HG03097 (cell line): ENCODE results near the gene ABCC1.
"Not testable (repeated sequence)": the region's sequence is repeated elsewhere in the genome, so short reads cannot be mapped to it uniquely, and the experiment has no call there.

ENCODE experiments used
- ATAC-seq: cut with Tn5 transposase; IDR thresholded peaks from one replicate; pipeline ENCODE4 v1.9.1; 2021; ENCODE audit not compliant: unreplicated experiment, low FRiP score

ABCC1 gene

DNA sequence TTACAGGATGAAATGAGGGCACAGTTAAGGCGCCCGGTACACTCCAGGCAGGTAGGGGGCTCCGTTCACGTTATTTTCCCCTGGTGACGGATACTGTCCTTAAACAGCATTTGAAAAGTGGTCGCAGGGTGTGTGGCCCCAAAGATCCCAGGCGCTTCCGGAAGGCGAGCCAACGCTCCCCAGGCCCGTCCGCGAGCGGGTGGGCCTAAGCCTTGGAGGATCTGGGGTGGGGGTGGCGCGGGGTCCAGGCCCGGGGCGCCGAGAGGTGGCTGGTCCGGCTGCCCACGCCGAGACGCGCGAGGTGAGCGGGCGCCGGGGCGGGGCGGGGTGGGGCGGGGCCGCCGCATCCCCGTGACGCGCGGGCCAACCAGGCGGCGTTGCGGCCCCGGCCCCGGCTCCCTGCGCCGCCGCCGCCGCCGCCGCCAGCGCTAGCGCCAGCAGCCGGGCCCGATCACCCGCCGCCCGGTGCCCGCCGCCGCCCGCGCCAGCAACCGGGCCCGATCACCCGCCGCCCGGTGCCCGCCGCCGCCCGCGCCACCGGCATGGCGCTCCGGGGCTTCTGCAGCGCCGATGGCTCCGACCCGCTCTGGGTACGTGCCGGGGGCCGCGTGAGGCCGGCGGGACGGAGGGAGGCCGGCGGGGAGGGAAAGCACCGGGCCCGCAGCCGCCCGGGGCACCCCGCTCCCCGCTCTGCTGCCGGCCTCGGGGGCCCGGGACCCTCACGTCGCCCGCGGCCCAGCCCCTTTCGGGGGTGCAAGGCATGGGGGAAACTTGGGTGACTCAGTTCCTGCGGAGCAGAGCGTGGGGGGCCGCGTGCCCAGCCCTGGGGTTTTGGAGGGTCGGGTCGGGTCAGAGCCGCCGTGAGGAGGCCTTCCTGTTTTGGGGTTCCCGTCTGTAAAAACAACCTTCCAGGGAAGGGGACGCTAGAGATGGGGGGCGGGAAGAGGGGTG is at the start of gene ABCC1:
TSS of gene ABCC1 (plus strand) at position 407 of the 951 bp plus-strand sequence. CDS start at position 543, 136 bp downstream.
- ATAC-seq = peak; percentile 46

DNA sequence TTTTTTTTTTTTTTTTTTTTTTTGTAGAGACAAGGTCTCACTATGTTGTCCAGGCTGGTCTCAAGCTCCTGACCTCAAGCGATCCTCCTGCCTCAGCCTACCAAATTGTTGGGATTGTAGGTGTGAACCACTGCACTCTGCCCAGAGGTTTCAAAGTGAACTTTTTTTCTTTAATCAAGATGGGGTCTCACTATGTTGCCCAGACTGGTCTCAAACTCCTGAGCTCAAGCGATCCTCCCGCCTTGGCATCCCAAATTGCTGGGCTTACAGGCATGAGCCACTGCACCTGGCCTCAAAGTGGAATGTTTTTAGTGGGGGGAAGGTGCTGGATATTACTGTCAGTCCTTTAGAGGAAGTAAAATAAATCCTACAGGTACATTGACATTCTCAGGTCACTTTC is 49.1 kb upstream of the ABCC1 start:
- ATAC-seq = no peak

DNA sequence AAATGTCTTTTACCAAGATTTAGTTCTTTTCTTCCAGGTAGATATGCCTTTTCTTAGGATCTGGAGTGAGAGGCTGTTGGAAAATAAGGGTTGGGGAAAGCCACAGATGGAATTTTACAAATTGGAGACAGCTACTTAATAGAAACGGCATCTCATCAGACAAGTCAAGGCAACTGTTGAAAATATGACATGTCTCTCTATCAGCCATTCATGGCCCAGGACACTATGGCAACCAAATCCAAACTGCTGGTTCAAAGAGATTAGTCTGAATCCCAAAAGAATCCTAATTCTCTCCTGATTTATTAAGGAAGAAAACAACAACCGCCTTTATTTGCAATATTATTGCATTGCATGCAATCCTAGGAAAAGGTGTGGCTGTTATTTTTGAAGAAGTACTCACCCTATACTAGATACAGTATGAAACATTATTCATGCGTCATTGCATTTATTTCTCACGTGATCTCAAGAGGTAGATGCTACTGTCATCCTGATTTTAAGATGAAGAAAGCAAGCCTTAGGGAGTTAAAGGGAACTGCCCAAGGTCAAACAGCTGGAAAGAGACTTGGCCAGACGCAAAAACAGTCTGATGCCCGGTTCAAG is 48.4 kb upstream of the ABCC1 start:
- ATAC-seq = no peak

DNA sequence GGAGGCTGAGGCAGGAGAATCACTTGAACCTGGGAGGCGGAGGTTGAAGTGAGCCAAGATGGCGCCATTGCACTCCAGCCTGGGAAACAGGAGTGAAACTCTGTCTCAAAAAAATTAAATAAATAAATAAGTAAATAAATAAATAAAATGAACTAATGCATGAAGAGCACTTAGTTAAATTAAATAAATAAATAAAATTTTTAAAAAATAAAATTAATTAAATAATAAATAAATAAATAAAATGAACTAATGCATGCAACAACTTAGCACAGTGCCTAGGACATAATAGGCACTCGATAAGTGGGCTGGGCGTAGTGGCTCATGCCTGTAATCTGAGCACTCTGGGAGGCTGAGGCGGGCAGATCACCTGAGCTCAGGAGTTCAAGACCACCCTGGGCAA is 45.5 kb upstream of the ABCC1 start:
- ATAC-seq = no peak

DNA sequence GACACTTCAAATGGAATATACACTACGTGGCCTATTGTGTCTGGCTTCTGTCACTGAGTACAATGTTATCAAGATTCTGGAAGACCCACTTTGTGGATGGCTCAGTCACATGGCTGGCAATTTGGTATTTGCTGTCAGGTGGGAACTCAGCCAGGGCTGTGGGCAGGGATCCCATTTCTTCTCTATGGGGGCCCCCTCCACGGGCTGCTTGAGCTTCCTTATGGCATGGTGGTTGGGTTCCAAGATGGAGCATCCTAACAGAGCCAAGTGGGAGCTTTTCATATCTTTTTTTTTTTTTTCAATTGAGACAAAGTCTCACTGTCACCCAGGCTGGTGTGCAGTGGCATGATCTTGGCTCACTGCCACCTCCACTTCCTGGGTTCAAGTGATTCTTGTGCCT is 43.0 kb upstream of the ABCC1 start:
- no peak for ATAC-seq

DNA sequence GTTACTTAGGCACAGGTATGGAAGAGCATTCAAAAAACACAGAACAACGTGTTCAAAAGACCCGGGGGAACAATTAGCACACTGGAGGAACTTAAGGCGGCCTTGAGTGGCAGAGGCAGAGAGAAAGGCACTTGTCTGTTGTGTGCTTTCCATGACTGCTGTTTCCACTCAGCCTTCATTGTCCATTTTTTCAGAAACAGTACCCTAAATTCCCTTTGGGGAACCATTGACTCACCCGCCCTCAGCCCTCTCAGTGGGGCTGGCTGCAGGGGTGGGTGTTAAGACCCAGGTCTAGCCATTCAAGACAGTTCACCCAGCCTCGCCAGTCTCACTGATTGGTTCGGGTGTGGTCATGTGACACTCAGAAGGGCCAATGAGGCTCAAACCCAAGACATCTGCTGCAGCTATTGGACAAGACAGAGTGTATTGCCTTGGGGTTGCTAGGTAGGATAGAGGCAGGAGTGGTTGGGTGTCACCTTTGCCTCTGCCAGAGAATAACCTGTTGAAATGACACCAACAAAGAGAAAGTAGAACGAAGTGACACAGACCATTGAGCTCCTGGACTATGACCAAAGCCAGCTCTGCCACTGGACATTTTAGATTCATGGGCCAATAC is 41.4 kb upstream of the ABCC1 start:
- ATAC-seq = peak; percentile 78

GRCh38 chr16:15911198-15911597 is 38.2 kb upstream of the ABCC1 start:
- no peak for ATAC-seq

- no peak for ATAC-seq
Measured at GRCh38 chr16:15913046-15913698, 36.2 kb upstream of the ABCC1 start.

- no peak for ATAC-seq
Measured at GRCh38 chr16:15915555-15916081, 33.8 kb upstream of the ABCC1 start.

DNA sequence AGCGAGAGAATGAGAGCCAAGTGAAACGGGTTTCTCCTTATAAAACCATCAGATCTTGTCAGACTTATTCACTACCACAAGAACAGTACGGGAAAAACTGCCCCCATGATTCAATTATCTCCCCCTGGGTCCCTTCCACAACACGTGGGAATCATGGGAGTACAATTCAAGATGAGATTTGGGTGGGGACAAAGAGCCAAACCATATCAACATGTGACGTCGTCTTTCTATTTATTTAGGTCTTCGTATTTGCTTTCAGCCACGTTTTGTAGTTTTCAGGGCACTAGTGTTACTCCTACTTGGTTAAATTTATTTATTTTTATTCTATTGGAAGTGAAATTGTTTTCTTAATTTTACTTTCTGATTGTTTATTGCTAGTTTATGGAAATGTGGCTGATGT is 33.1 kb upstream of the ABCC1 start:
- ATAC-seq = no peak

- ATAC-seq = not testable (repeated sequence)
Measured at GRCh38 chr16:15918314-15918713, 31.1 kb upstream of the ABCC1 start.

DNA sequence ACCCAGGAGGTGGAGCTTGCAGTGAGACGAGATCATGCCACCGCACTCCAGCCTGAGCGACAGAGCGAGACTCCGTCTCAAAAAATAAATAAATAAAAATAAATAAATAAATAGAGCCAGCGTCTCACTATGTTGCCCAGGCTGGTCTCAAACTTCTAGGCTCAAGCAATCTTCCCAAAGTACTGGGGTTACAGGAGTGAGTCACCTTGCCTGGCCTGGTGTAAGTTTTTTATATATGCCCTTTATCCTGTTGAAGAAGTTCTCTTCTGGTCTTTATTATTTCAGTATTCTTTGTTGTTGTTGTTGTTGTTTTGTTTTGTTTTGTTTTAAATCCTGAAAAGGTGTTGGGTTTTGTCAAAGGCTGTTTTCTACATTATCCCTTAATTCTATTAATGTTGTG is 30.1 kb upstream of the ABCC1 start:
- ATAC-seq = no peak

- ATAC-seq = no peak
Measured at GRCh38 chr16:15924996-15925395, 24.4 kb upstream of the ABCC1 start.

DNA sequence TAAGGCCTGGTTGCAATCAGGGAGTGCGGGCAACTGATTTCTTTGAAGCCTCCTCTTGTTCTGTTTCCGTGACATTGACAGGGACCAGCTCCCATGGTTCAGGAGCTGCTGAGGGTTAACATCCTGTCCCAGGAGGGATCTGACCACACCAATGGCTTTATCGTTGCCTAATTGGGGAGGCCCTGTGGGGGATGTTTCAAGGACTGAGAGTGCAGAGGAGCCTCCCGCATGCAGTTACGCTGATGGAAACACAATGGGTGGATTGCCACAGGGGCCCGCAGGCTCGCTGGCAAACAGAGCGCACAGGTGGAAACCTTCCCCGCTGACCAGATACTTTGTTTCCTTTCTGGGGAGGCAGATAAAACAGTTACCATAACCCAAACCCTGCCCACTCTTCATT is 23.8 kb upstream of the ABCC1 start:
- no peak for ATAC-seq

DNA sequence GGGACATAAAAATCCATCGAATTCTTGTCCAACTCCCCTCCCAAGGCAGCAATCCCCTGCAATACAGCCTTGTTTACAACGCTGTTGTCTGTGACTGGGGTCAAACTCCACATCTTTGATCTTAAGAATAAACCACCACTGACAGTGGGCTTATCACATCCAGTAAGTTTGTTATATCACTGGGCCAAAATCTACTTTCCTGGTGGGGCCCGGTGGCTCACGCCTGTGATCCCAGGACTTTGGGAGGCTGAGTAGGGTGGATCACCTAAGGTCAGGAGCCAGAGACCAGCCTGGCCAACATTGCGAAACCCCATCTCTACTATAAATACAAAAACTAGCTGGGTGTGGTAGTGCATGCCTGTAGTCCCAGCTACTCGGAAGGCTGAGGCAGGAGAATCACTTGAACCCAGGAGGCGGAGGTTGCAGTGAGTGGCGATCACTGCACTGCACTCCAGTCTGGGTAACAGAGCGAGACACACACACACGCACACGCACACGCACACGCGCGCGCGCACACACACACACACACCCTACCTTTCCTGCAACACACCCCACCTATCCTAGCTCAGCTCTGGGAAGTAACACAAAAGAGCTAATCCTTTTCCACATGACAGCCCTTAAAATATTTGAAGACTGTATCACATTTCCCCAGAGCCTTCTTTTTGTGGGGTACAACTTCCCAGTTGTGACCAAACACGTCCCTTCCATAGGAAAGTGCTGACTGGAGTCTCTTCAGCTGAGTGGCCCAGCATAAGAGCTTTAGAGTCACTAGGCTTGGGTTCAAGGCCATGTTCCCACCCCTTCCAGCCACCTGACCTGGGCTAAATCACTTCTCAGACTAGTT is 20.9 kb upstream of the ABCC1 start:
- no peak for ATAC-seq

DNA sequence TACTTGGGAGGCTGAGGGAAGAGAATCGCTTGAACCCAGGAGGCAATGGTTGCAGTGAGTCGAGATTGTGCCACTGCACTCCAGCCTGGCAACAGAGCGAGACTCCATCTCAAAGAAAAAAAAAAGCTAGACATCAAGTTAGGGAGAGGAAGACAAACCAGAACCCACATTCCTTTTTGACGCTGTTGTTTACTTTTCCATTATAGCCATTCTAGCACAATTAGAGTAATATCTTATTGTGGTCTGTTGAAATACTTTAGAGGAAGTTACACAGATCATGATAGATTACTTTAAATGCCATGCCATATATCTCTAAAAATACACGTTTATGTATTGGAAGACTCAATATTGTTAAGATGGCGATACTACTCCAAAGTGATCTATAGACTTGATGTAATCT is 16.5 kb upstream of the ABCC1 start:
- no peak for ATAC-seq

DNA sequence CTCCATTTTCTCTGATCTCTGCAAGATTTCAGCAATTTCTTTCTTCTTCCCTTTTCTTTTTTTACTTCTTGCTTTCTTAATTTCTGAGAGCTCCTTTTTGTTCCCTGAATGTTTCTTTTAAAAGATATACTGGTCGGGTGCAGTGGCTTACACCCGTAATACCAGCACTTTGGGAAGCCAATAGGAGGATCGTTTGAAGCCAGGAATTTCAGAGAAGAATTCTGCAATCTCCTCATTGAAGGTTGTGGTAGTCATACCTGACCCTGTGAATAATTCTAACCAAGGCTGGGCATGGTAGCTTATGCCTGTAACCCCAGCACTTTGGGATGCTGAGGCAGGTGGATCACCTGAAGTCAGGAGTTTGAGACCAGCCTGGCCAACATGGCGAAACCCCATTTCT is 15.6 kb upstream of the ABCC1 start:
- ATAC-seq = no peak

DNA sequence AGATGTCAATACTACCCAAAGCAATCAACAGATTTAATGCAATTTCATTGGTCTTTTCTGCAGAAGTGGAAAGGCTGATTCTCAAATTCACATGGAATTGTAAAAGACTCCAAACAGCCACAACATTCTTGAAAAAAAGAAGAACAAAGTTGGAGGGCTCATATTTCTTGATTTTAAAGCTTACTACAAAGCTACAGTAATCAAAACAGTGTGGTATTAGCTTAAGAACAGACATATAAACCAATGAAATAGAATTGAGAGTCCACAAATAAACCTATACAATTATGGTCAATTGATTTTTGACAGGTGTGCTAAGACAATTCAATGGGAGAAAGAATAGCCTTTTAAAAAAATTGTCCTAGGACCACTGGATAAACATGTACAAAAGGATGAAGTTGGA is 14.4 kb upstream of the ABCC1 start:
- no peak for ATAC-seq

GRCh38 chr16:15936809-15937208 is 12.6 kb upstream of the ABCC1 start:
- not testable (repeated sequence) for ATAC-seq
